ENCODE data around the gene CA10. TPM values are rescaled to one million over a fixed set of nuclear protein-coding genes. Genes with fewer than 3 reads are reported as not detected.

Gene CA10
- total and polyA plus RNA-seq, 9 of the 15 experiments (the other 6 are each of a cell fraction or from before 2014, with no cell fraction given) = not detected

DNA sequence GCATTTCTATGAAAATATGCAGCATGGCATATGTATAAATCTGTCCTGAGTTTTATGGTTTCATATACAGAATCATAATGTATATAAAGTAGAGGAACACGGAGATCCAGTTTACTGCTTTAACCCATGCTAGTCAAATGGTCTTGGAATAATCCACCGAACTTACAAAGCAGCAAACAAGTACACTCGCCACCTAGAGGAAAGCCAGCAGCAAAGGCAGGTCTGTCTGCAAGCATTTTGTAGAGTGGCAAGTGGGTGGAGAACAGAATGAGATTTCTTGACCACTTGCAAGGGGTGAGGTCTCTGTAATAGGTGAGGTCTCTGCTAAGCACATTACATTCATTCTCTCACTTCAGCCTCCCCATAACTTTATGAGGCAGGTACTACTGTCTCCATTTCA lies 308.3 kb downstream of the CA10 start:
- no peaks in the 10 kb centered on the region for H3K9me1 ChIP-seq (ENCODE audit: control insufficient read depth, insufficient read depth, low read length)
- ATAC-seq (no peak), FAIRE-seq (no peak), DNase-seq (ENCODE audit: extremely low read depth in 1 of 4, low spot score in 3 of 4) (peak in 1 of 4 experiments; percentile 4)
- no TSS peak for BruUV-seq (replicated peaks)
- CTCF ChIA-PET (ENCODE audit: low intra/inter-chr PET ratio) = no interaction called here
- WGBS (ENCODE audit: insufficient coverage, low coverage, missing lambda C conversion rate) = 0% methylated on average over 3 of the region's 3 CpGs
- H3K27me3 ChIP-seq (ENCODE audit: control insufficient read depth in 2 of 2, insufficient read depth in 2 of 2, low read length in 2 of 2) = no peaks in the 10 kb centered on the region
- H3K9ac ChIP-seq (ENCODE audit: insufficient read depth in 1 of 2, low read depth in 2 of 2, low read length in 2 of 2) = no peak overlapping the region
- no peak overlapping the region for H3K4me2 ChIP-seq (ENCODE audit: insufficient read depth, low read length)
- H3K9me3 ChIP-seq (replicated peaks; ENCODE audit: control insufficient read depth, insufficient read depth, low read depth, low read length) = no peaks in the 10 kb centered on the region
- in situ Hi-C loops (cut with MboI) = no loop called here
- H3K36me3 ChIP-seq (ENCODE audit: control insufficient read depth, insufficient read depth, low read length) = no peaks in the 10 kb centered on the region
- H3K4me3 ChIP-seq = no peak overlapping the region
- intact Hi-C loops (cut with micrococcal nuclease) = no loop called here
- H3K79me2 ChIP-seq (ENCODE audit: control insufficient read depth, insufficient read depth, low read length) = no peaks in the 10 kb centered on the region
- H3K27ac ChIP-seq (ENCODE audit: extremely low read depth, low read depth, low read length) = no peak overlapping the region
- H4K20me1 ChIP-seq (replicated peaks; ENCODE audit: control insufficient read depth, insufficient read depth, low read length) = no peaks in the 10 kb centered on the region
- POLR2A ChIA-PET = no interaction called here
- no peaks in the 10 kb centered on the region for H3K4me1 ChIP-seq (replicated peaks in 1 of 2; ENCODE audit: control insufficient read depth in 2 of 2, insufficient read depth in 2 of 2, low read length in 2 of 2)
- H2AFZ ChIP-seq (ENCODE audit: low read depth, low read length) = no peak overlapping the region
- TF ChIP-seq, protein P1, sequence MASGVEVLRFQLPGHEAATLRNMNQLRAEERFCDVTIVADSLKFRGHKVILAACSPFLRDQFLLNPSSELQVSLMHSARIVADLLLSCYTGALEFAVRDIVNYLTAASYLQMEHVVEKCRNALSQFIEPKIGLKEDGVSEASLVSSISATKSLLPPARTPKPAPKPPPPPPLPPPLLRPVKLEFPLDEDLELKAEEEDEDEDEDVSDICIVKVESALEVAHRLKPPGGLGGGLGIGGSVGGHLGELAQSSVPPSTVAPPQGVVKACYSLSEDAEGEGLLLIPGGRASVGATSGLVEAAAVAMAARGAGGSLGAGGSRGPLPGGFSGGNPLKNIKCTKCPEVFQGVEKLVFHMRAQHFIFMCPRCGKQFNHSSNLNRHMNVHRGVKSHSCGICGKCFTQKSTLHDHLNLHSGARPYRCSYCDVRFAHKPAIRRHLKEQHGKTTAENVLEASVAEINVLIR (CRISPR knock-in tag; IDR thresholded peaks at IDR 0.05) = no peak
- TF ChIP-seq U2AF1 (optimal IDR thresholded peaks at IDR 0.05; ENCODE audit: low read depth, low read length) (no peak), MAFF (IDR thresholded peaks at IDR 0.05; ENCODE audit: low read length) (no peak), RBM39 (optimal IDR thresholded peaks at IDR 0.05; ENCODE audit: low read depth, low read length) (no peak), ZSCAN29 (IDR thresholded peaks at IDR 0.05) (no peak)
- TF ChIP-seq, protein P2, sequence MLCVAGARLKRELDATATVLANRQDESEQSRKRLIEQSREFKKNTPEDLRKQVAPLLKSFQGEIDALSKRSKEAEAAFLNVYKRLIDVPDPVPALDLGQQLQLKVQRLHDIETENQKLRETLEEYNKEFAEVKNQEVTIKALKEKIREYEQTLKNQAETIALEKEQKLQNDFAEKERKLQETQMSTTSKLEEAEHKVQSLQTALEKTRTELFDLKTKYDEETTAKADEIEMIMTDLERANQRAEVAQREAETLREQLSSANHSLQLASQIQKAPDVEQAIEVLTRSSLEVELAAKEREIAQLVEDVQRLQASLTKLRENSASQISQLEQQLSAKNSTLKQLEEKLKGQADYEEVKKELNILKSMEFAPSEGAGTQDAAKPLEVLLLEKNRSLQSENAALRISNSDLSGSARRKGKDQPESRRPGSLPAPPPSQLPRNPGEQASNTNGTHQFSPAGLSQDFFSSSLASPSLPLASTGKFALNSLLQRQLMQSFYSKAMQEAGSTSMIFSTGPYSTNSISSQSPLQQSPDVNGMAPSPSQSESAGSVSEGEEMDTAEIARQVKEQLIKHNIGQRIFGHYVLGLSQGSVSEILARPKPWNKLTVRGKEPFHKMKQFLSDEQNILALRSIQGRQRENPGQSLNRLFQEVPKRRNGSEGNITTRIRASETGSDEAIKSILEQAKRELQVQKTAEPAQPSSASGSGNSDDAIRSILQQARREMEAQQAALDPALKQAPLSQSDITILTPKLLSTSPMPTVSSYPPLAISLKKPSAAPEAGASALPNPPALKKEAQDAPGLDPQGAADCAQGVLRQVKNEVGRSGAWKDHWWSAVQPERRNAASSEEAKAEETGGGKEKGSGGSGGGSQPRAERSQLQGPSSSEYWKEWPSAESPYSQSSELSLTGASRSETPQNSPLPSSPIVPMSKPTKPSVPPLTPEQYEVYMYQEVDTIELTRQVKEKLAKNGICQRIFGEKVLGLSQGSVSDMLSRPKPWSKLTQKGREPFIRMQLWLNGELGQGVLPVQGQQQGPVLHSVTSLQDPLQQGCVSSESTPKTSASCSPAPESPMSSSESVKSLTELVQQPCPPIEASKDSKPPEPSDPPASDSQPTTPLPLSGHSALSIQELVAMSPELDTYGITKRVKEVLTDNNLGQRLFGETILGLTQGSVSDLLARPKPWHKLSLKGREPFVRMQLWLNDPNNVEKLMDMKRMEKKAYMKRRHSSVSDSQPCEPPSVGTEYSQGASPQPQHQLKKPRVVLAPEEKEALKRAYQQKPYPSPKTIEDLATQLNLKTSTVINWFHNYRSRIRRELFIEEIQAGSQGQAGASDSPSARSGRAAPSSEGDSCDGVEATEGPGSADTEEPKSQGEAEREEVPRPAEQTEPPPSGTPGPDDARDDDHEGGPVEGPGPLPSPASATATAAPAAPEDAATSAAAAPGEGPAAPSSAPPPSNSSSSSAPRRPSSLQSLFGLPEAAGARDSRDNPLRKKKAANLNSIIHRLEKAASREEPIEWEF (CRISPR knock-in tag; IDR thresholded peaks at IDR 0.05) = no peak
- TF ChIP-seq, protein P3, sequence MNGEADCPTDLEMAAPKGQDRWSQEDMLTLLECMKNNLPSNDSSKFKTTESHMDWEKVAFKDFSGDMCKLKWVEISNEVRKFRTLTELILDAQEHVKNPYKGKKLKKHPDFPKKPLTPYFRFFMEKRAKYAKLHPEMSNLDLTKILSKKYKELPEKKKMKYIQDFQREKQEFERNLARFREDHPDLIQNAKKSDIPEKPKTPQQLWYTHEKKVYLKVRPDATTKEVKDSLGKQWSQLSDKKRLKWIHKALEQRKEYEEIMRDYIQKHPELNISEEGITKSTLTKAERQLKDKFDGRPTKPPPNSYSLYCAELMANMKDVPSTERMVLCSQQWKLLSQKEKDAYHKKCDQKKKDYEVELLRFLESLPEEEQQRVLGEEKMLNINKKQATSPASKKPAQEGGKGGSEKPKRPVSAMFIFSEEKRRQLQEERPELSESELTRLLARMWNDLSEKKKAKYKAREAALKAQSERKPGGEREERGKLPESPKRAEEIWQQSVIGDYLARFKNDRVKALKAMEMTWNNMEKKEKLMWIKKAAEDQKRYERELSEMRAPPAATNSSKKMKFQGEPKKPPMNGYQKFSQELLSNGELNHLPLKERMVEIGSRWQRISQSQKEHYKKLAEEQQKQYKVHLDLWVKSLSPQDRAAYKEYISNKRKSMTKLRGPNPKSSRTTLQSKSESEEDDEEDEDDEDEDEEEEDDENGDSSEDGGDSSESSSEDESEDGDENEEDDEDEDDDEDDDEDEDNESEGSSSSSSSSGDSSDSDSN (IDR thresholded peaks at IDR 0.05; ENCODE audit: borderline replicate concordance in 1 of 2, low read depth in 2 of 2, low read length in 2 of 2) = no peak
- TF ChIP-seq, protein P4, sequence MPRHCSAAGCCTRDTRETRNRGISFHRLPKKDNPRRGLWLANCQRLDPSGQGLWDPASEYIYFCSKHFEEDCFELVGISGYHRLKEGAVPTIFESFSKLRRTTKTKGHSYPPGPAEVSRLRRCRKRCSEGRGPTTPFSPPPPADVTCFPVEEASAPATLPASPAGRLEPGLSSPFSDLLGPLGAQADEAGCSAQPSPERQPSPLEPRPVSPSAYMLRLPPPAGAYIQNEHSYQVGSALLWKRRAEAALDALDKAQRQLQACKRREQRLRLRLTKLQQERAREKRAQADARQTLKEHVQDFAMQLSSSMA (CRISPR knock-in tag; IDR thresholded peaks at IDR 0.05) = no peak
- TF ChIP-seq, protein P5, sequence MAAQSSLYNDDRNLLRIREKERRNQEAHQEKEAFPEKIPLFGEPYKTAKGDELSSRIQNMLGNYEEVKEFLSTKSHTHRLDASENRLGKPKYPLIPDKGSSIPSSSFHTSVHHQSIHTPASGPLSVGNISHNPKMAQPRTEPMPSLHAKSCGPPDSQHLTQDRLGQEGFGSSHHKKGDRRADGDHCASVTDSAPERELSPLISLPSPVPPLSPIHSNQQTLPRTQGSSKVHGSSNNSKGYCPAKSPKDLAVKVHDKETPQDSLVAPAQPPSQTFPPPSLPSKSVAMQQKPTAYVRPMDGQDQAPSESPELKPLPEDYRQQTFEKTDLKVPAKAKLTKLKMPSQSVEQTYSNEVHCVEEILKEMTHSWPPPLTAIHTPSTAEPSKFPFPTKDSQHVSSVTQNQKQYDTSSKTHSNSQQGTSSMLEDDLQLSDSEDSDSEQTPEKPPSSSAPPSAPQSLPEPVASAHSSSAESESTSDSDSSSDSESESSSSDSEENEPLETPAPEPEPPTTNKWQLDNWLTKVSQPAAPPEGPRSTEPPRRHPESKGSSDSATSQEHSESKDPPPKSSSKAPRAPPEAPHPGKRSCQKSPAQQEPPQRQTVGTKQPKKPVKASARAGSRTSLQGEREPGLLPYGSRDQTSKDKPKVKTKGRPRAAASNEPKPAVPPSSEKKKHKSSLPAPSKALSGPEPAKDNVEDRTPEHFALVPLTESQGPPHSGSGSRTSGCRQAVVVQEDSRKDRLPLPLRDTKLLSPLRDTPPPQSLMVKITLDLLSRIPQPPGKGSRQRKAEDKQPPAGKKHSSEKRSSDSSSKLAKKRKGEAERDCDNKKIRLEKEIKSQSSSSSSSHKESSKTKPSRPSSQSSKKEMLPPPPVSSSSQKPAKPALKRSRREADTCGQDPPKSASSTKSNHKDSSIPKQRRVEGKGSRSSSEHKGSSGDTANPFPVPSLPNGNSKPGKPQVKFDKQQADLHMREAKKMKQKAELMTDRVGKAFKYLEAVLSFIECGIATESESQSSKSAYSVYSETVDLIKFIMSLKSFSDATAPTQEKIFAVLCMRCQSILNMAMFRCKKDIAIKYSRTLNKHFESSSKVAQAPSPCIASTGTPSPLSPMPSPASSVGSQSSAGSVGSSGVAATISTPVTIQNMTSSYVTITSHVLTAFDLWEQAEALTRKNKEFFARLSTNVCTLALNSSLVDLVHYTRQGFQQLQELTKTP (IDR thresholded peaks at IDR 0.05; ENCODE audit: low read depth in 1 of 2, partially characterized antibody in 2 of 2) = no peak

All from K562 (cell line).